GM19351 (cell line): ENCODE data around the gene AQP12A.

Source experiments
- ATAC-seq: cut with Tn5 transposase; IDR thresholded peaks from one replicate; pipeline ENCODE4 v1.9.1; 2021; ENCODE audit warnings: mild to moderate bottlenecking, moderate library complexity; ENCODE audit not compliant: unreplicated experiment

Gene AQP12A

GRCh38 chr2:240703417-240704341, 12.0 kb downstream of the AQP12A start:
- no peak for ATAC-seq

DNA sequence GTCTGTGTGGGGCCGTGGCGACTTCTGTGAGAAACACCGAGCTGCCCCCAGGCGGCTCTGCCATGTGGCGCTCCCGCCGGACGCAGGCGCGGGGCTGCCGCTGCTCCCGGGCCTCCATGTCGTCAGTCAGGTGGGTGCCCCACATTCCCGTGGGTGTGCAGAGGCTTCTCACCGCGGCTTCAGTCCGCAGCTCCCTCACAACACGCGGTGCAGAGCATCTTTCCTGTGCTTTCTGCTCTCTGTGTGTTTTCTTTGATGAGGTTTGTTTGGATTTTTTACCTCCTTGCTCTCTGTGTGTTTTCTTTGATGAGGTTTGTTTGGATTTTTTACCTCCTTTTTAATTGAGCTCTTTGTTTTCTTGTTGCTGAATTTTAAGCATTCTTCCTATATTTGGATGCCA, 13.0 kb downstream of the AQP12A start:
- no peak for ATAC-seq

DNA sequence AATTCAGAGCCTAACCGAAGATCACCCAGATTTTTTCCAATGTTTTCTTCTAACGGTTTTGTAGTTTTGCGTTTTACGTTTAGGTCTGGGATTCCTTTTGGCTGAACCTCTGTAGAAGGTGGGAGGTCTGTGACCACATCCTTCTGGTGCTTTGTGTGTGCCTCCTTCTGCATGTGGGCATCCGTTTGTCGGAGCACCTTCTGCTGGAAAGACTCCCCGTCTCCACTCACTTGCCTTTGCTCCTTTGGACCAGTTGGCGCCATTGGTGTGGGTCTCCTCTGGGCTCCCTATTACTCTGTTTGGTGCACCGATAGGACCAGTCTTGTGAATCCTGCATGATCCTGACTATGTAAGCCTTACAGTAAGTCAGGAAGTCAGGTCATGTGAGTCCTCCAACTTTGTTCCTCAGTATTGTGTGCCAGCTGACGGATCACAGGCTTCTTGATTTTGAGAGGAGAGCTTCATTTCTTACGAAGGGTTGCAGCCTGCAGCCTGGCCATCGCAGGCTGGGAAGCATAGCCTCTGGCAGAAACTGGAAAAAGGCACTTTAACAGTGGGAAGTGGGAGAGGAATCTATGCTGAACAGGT, 13.6 kb downstream of the AQP12A start:
- ATAC-seq = no peak

- ATAC-seq = no peak
Observed at GRCh38 chr2:240707043-240707756, 15.5 kb downstream of the AQP12A start.

GRCh38 chr2:240707821-240708220, 16.2 kb downstream of the AQP12A start:
- ATAC-seq = no peak

- no peak for ATAC-seq
Observed at GRCh38 chr2:240708457-240708856, 16.8 kb downstream of the AQP12A start.

DNA sequence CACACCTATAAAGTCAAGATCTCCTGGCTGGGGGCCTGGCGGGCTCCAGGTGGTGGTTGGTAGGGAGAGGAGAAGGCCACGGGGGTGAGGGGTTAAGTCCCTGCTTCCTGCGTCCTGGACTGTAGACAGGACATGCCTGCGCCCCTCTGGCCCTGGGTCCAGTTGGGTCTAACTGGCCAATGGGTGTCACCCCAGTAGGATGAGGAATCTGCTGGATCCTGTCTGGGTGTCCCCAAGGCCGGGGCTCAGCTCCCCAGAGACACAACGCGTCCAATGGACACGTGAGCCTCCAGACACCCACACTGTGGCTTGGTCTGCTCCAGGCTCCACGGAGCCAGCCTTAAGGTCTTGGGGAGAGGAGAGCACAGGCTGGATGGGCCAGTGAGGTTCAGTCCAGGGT, 19.6 kb downstream of the AQP12A start:
- no peak for ATAC-seq

- ATAC-seq = no peak
Observed at GRCh38 chr2:240711701-240712100, 20.0 kb downstream of the AQP12A start.

GRCh38 chr2:240712121-240712520, 20.5 kb downstream of the AQP12A start:
- no peak for ATAC-seq

DNA sequence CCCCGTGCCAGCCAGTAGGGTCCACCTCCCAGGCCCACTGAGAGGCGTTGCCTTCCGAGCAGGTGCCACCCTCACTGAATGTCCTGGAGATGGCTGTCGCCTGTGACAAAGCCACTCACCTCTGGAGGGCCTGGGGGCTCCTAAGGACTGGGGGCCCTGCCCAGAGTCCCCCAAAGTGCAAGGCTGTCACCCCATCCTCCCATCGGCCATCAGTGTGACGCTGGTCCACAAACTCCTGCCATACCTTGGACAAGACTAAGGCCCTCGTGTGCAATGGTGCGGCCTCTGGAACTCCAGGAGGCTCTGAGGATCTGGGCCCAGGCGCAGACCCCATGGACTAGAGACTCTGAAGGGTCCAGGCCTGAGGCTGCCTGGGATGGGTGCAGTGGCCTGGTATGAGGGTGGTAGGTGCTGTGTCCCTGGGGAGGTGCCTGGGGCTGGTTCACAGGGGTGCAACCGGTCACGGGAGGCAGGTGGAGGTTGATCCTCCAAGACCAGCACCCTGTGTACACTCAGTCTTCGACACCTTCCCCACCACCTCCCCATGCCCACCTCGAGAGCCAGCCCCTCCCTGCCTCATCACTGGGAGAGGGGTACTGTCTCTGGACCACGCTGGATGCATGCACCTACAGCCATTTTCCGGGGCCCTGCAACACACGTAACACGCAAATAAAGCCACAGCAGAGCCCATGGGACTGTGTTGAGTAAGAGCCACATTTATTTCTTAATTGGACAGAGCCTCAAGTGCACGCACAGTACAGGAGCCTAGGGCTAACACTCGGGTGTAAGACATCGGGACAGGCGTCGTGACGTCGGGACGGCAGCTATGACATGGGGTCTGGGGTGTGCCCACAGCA, 21.6 kb downstream of the AQP12A start:
- ATAC-seq = no peak

DNA sequence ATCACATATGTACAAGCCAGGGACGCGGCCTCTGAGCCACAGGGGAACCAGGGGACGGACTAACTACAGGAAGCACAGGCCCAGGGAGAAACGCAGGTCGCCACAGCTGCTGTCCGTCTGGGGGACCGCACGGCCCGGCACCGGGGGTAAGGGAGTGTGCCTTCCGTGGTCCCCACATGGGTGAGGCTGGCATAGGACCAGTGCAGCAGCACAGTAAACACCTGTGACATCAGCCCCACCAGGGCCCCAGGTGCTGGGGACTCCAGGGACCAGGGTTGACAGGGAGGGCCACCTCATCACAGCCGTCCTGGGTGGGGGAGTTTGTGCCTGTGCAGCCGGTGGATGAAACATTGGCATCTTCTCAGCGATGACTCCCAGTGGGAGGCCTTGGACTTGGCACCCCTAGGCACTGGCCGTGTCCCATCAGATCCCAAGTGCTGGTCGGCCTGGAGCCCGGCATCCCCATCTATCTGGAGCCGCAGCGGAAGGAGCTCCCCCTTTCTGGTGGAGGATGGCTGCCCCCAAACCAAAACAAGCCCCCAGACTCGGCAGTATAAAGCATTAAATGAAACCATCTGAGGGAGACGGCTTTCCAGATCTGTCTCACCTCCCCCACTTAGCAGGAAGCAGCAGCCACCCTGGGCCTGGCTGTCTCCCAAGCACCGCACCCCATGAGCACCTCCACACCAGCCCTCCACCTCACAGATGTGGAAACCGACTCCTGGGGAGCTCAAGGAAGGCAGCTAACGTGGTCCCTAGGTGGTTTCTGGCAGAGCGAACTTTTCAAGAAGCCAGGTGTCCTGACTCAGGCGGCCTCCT, 22.5 kb downstream of the AQP12A start:
- ATAC-seq = no peak

GRCh38 chr2:240714747-240715725, 23.4 kb downstream of the AQP12A start:
- ATAC-seq = no peak

DNA sequence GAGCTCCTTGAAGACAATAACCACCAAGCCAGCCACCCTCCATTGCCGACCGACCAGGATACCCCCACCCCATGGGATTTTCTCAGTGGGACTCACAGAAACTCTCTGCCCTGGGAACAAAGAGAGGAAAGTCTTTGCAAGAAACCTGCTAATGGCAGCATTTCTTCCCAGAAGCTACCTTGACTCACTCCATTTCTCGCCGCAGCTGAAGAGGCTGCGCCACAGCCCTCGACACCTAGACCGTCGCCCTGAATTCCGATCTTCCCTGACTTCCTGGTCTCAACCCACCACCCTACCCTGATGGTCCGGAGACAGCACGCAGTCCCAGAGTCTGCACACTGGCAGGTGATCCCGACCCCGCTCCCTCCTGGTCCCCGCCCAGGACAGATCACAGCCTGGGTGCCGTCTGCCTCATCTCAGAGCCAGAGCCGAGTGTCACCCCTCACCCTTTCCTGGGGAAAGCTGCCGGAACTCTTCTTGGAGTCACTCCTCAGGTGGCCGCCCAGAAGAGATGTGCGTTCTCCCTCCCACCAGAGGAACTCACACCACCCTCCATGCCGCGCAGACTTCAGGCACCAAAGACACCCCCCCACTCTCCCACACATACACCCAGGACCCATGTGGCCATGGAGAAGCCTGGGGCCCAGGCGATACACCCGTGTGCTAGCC, 24.6 kb downstream of the AQP12A start:
- ATAC-seq = no peak

GRCh38 chr2:240717181-240717641, 25.5 kb downstream of the AQP12A start:
- no peak for ATAC-seq

GRCh38 chr2:240717681-240718581, 26.3 kb downstream of the AQP12A start:
- ATAC-seq = no peak

GRCh38 chr2:240718896-240719490, 27.3 kb downstream of the AQP12A start:
- no peak for ATAC-seq
